Gastrocnemius medialis (tissue), 4 donors: Measurements from ENCODE around the gene FBXL7.
"Not testable (repeated sequence)": the region's sequence is repeated elsewhere in the genome, so short reads cannot be mapped to it uniquely, and the experiment has no call there.

Source experiments
- CTCF ChIP-seq, 5 experiments: fragments of 450-650 bp in 3 of 5; fragments of 200-600 bp in 2 of 5; sonication (generic) in 2 of 5; IDR thresholded peaks in 4 of 5; conservative IDR thresholded peaks in 1 of 5; 1 replicate in 4 of 5; 2 replicates in 1 of 5; pipeline ENCODE4 v1.5.1; 2016 to 2019; ENCODE audit warnings: antibody characterized with exemption in 5 of 5, mild to moderate bottlenecking in 3 of 5, moderate library complexity in 3 of 5
- POLR2A ChIP-seq, 2 donors: fragments of 450-650 bp; IDR thresholded peaks; one replicate each; pipeline ENCODE4 v1.6.1; 2017; ENCODE audit warnings: antibody characterized with exemption in 2 of 2, mild to moderate bottlenecking in 2 of 2, moderate library complexity in 2 of 2

GRCh38 chr5:15872259-15872658 is 372.3 kb downstream of the FBXL7 start:
- TF ChIP-seq CTCF (IDR thresholded peaks at IDR 0.05 in 4 of 5, conservative IDR thresholded peaks at IDR 0.05 in 1 of 5); POLR2A (IDR thresholded peaks at IDR 0.05): not testable (repeated sequence)
